Measurements from ENCODE around the gene CCDC88A. TPM values are rescaled to one million over a fixed set of nuclear protein-coding genes. Genes with fewer than 3 reads are reported as not detected.
"Not testable (repeated sequence)": the region's sequence is repeated elsewhere in the genome, so short reads cannot be mapped to it uniquely, and the experiment has no call there.

Gene CCDC88A
- total and polyA plus RNA-seq, 2 experiments from 2014 or later = 144 to 169 TPM

DNA sequence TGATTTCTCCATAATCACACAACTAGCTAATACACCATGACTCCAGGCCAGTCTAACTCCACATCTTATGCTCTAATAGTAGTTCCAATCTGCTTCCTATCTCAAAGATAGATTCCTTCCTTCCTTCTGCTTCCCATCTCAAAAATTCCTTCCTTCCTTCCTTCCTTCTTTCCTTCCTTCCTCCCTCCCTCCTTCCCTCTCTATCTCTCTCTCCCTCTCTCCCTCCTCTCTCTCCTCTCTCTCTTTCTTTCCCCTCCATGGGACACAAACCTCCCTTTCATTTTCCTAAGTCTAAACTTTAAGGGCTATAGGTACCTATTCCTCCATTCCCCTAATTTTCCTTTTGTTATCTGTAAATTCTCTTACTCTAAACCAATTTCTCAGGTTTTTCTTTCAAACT, 62.5 kb downstream of the CCDC88A start (continued):
- TF ChIP-seq CREB1 (CRISPR knock-in tag; IDR thresholded peaks at IDR 0.05; ENCODE audit: low read depth) (no peak), REST (IDR thresholded peaks at IDR 0.05; ENCODE audit: unreplicated experiment) (no peak), CTCF (conservative IDR thresholded peaks at IDR 0.05; ENCODE audit: low read depth in 2 of 2) (no peak)

DNA sequence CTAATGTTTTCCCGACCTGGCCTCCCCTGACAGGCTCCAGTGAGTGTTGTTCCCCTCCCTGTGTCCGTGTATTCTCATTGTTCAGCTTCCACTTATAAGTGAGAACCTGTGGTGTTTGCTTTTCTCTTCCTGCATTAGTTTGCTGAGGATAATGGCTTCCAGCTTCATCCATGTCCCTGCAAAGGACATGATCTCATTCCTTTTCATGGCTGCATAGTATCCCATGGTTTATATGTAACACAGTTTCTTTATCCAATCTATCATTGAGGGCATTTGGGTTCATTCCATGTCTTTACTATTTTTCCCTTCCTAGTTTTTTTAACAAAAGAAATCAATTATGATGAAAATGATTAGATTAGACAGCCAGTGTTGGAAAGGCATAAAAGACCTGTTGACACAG, 63.5 kb downstream of the CCDC88A start:
- peaks cover 46% of the 10 kb centered on the region for H3K36me3 Mint-ChIP-seq (ENCODE audit: low read depth)
- not testable (repeated sequence) for ATAC-seq; H3K27me3 ChIP-seq (ENCODE audit: insufficient read depth); H2AFZ ChIP-seq; H3K9me2 ChIP-seq (ENCODE audit: insufficient read depth); H3K4me3 ChIP-seq; H3K79me2 ChIP-seq (replicated peaks; ENCODE audit: insufficient read depth); DNase-seq (ENCODE audit: low spot score); H3K36me3 ChIP-seq (ENCODE audit: insufficient read depth); H3K4me1 ChIP-seq (ENCODE audit: insufficient read depth); H3K27me3 Mint-ChIP-seq (ENCODE audit: insufficient read depth, low read depth, poor library complexity); H3K4me3 Mint-ChIP-seq; H3K4me1 Mint-ChIP-seq; H3K4me2 ChIP-seq; H3K27ac ChIP-seq (ENCODE audit: low read depth); H3F3A ChIP-seq (replicated peaks; ENCODE audit: low read depth); H3K27ac Mint-ChIP-seq; H4K20me1 ChIP-seq (replicated peaks; ENCODE audit: insufficient read depth); H3K9me3 Mint-ChIP-seq

- H4K20me1 ChIP-seq (replicated peaks; ENCODE audit: insufficient read depth) = no peaks in the 10 kb centered on the region
- no peak overlapping the region for H3K27ac ChIP-seq (ENCODE audit: low read depth)
- no peaks in the 10 kb centered on the region for H3K4me1 ChIP-seq (ENCODE audit: insufficient read depth)
- no peaks in the 10 kb centered on the region for H3F3A ChIP-seq (replicated peaks; ENCODE audit: low read depth)
- Mint-ChIP-seq H3K4me3 (no peak overlapping the region), H3K27ac (no peak overlapping the region), H3K4me1 (peaks cover 8% of the 10 kb centered on the region), H3K9me3 (peaks cover 4% of the 10 kb centered on the region; the same call in 2 of the 3 replicates), H3K36me3 (ENCODE audit: low read depth) (peaks cover 45% of the 10 kb centered on the region), H3K27me3 (ENCODE audit: insufficient read depth, low read depth, poor library complexity) (peaks cover 2% of the 10 kb centered on the region)
- no peaks in the 10 kb centered on the region; the same call in 1 of the 2 replicates for H3K36me3 ChIP-seq (ENCODE audit: insufficient read depth)
- ATAC-seq = no peak
- DNase-seq (ENCODE audit: low spot score) = no peak
- H3K27me3 ChIP-seq (ENCODE audit: insufficient read depth) = no peaks in the 10 kb centered on the region
- H3K4me3 ChIP-seq = no peak overlapping the region
- no peaks in the 10 kb centered on the region for H3K9me2 ChIP-seq (ENCODE audit: insufficient read depth)
- no peak overlapping the region for H2AFZ ChIP-seq
- no peak overlapping the region for H3K4me2 ChIP-seq
- H3K79me2 ChIP-seq (replicated peaks; ENCODE audit: insufficient read depth) = no peaks in the 10 kb centered on the region
- TF ChIP-seq ETS1 (IDR thresholded peaks at IDR 0.05) = no peak
- no peak for TF ChIP-seq CREB1 (CRISPR knock-in tag; IDR thresholded peaks at IDR 0.05; ENCODE audit: low read depth)
- no peak for TF ChIP-seq STAT1 (IDR thresholded peaks at IDR 0.05; ENCODE audit: unreplicated experiment)
- TF ChIP-seq, protein P1, sequence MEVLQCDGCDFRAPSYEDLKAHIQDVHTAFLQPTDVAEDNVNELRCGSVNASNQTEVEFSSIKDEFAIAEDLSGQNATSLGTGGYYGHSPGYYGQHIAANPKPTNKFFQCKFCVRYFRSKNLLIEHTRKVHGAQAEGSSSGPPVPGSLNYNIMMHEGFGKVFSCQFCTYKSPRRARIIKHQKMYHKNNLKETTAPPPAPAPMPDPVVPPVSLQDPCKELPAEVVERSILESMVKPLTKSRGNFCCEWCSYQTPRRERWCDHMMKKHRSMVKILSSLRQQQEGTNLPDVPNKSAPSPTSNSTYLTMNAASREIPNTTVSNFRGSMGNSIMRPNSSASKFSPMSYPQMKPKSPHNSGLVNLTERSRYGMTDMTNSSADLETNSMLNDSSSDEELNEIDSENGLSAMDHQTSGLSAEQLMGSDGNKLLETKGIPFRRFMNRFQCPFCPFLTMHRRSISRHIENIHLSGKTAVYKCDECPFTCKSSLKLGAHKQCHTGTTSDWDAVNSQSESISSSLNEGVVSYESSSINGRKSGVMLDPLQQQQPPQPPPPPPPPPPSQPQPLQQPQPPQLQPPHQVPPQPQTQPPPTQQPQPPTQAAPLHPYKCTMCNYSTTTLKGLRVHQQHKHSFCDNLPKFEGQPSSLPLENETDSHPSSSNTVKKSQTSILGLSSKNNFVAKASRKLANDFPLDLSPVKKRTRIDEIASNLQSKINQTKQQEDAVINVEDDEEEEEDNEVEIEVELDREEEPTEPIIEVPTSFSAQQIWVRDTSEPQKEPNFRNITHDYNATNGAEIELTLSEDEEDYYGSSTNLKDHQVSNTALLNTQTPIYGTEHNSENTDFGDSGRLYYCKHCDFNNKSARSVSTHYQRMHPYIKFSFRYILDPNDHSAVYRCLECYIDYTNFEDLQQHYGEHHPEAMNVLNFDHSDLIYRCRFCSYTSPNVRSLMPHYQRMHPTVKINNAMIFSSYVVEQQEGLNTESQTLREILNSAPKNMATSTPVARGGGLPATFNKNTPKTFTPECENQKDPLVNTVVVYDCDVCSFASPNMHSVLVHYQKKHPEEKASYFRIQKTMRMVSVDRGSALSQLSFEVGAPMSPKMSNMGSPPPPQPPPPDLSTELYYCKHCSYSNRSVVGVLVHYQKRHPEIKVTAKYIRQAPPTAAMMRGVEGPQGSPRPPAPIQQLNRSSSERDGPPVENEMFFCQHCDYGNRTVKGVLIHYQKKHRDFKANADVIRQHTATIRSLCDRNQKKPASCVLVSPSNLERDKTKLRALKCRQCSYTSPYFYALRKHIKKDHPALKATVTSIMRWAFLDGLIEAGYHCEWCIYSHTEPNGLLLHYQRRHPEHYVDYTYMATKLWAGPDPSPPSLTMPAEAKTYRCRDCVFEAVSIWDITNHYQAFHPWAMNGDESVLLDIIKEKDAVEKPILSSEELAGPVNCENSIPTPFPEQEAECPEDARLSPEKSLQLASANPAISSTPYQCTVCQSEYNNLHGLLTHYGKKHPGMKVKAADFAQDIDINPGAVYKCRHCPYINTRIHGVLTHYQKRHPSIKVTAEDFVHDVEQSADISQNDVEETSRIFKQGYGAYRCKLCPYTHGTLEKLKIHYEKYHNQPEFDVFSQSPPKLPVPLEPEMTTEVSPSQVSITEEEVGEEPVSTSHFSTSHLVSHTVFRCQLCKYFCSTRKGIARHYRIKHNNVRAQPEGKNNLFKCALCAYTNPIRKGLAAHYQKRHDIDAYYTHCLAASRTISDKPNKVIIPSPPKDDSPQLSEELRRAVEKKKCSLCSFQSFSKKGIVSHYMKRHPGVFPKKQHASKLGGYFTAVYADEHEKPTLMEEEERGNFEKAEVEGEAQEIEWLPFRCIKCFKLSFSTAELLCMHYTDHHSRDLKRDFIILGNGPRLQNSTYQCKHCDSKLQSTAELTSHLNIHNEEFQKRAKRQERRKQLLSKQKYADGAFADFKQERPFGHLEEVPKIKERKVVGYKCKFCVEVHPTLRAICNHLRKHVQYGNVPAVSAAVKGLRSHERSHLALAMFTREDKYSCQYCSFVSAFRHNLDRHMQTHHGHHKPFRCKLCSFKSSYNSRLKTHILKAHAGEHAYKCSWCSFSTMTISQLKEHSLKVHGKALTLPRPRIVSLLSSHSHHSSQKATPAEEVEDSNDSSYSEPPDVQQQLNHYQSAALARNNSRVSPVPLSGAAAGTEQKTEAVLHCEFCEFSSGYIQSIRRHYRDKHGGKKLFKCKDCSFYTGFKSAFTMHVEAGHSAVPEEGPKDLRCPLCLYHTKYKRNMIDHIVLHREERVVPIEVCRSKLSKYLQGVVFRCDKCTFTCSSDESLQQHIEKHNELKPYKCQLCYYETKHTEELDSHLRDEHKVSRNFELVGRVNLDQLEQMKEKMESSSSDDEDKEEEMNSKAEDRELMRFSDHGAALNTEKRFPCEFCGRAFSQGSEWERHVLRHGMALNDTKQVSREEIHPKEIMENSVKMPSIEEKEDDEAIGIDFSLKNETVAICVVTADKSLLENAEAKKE (CRISPR knock-in tag; IDR thresholded peaks at IDR 0.05) = no peak
- TF ChIP-seq EZH2 (IDR thresholded peaks at IDR 0.05; ENCODE audit: low read depth, unreplicated experiment) = no peak
- TF ChIP-seq POLR2AphosphoS5 (IDR thresholded peaks at IDR 0.05; ENCODE audit: low read depth) = no peak
Observed at GRCh38 chr2:55355451-55355850, 64.2 kb downstream of the CCDC88A start.
